A549 (cell line): ENCODE measurements around the gene NAPA. TPM values are rescaled to one million over a fixed set of nuclear protein-coding genes. Genes with fewer than 3 reads are reported as not detected.

Source experiments
- ATAC-seq, 2 experiments: fragments of 200-7000 bp in 1 of 2; fragments of >200 bp in 1 of 2; cut with Nextera tagmentation in 1 of 2; cut with Tn5 transposase in 1 of 2; 3 replicates each; pipeline versions ENCODE4 v1.8.0 to v1.9.1; 2018 to 2020; ENCODE audit warnings: mild to moderate bottlenecking in 1 of 2, moderate library complexity in 1 of 2
- CTCF ChIA-PET: fragments of 300-600 bp; sonication (Branson Sonifier 250); formaldehyde crosslinking; extraction: SDS; loops from one replicate; lab custom pipeline; 2021; ENCODE audit warnings: antibody characterized with exemption, inconsistent platforms; lab: Yijun Ruan, JAX
- POLR2A ChIA-PET: fragments of 350-600 bp; formaldehyde crosslinking; extraction: SDS; loops from one replicate; lab custom pipeline; 2021; ENCODE audit warnings: antibody characterized with exemption, inconsistent platforms; lab: Yijun Ruan, JAX
- DNase-seq, 2 experiments: peaks; one replicate each; pipeline versions ENCODE4 v3.0.0 to v3.0.0-alpha.2; 2011 to 2016; ENCODE audit warnings: low read depth in 1 of 2, low spot score in 1 of 2
- FAIRE-seq: peaks from 2 replicates; lab custom pipeline; 2011; peaks lifted over from hg19 to GRCh38; lab: Jason Lieb, UNC
- H3K27ac ChIP-seq, 2 experiments: fragments of >200 bp; sonication (Bioruptor Twin); formaldehyde crosslinking; 3 replicates each; pipeline ENCODE4 v1.5.1; 2016 to 2017
- H3K4me1 ChIP-seq: fragments of >200 bp; sonication (Bioruptor Twin); formaldehyde crosslinking; 3 replicates; pipeline ENCODE4 v1.6.1; 2016
- H3K4me2 ChIP-seq: fragments of >200 bp; sonication (Bioruptor Twin); formaldehyde crosslinking; 3 replicates; pipeline ENCODE4 v1.6.1; 2016
- H3K4me3 ChIP-seq: fragments of >200 bp; sonication (Bioruptor Twin); formaldehyde crosslinking; 3 replicates; pipeline ENCODE4 v1.5.1; 2016
- H3K9me3 ChIP-seq: fragments of >200 bp; sonication (Bioruptor Twin); formaldehyde crosslinking; 3 replicates; pipeline ENCODE4 v1.6.1; 2016
- EP300 ChIP-seq, 2 experiments: fragments of >200 bp; sonication (Bioruptor Twin); formaldehyde crosslinking; IDR thresholded peaks; 2 replicates in 1 of 2; 3 replicates in 1 of 2; pipeline ENCODE4 v1.6.1; 2016 to 2017
- FOSB ChIP-seq: fragments of 250-450 bp; sonication (Bioruptor Pico); IDR thresholded peaks from 2 replicates; pipeline ENCODE4 v1.5.0; 2020; ENCODE audit warnings: mild to moderate bottlenecking, moderate library complexity
- GATA3 ChIP-seq: IDR thresholded peaks from 2 replicates; pipeline ENCODE4 v1.6.1; 2012; ENCODE audit warnings: borderline replicate concordance
- HOXB13 ChIP-seq: fragments of 250-450 bp; sonication (Bioruptor Pico); IDR thresholded peaks from 2 replicates; pipeline ENCODE4 v1.5.0; 2020; ENCODE audit warnings: low read depth, mild to moderate bottlenecking, moderate library complexity
- JUNB ChIP-seq: fragments of >200 bp; sonication (Bioruptor Twin); formaldehyde crosslinking; IDR thresholded peaks from 2 replicates; pipeline ENCODE4 v1.6.1; 2016
- KDM1A ChIP-seq: fragments of 200-600 bp; sonication (generic); IDR thresholded peaks from 2 replicates; pipeline ENCODE4 v1.6.1; 2016; ENCODE audit warnings: low read depth, mild to moderate bottlenecking
- MAFK ChIP-seq: fragments of 450-650 bp; IDR thresholded peaks from 2 replicates; pipeline ENCODE4 v1.6.1; 2014; ENCODE audit not compliant: partially characterized antibody
- POLR2AphosphoS2 ChIP-seq: conservative IDR thresholded peaks from 2 replicates; pipeline ENCODE4 v1.6.1; 2012; ENCODE audit warnings: low read length, improper control_type of control experiment, inconsistent platforms
- RCOR1 ChIP-seq: fragments of 150-350 bp; IDR thresholded peaks from 2 replicates; pipeline ENCODE4 v1.6.1; 2014; ENCODE audit warnings: antibody characterized with exemption, low read length, low read depth
- RNF2 ChIP-seq: fragments of 200-600 bp; sonication (generic); IDR thresholded peaks from 2 replicates; pipeline ENCODE4 v1.6.1; 2016; ENCODE audit warnings: low read depth, mild to moderate bottlenecking, antibody characterized with exemption, moderate library complexity, borderline replicate concordance
- SMC3 ChIP-seq: fragments of >200 bp; sonication (Bioruptor Twin); formaldehyde crosslinking; IDR thresholded peaks from 3 replicates; pipeline ENCODE4 v1.6.1; 2018; ENCODE audit warnings: inconsistent platforms
- SREBF2 ChIP-seq: fragments of 450-650 bp; IDR thresholded peaks from 2 replicates; pipeline ENCODE4 v1.6.1; 2014; ENCODE audit warnings: mild to moderate bottlenecking, moderate library complexity
- TFCP2L1 ChIP-seq: fragments of 250-450 bp; sonication (Bioruptor Pico); IDR thresholded peaks from 2 replicates; pipeline ENCODE4 v1.5.0; 2021; ENCODE audit warnings: mild to moderate bottlenecking
- TP53 ChIP-seq: fragments of 250-450 bp; sonication (Bioruptor Pico); IDR thresholded peaks from 2 replicates; pipeline ENCODE4 v1.5.0; 2021; ENCODE audit warnings: mild to moderate bottlenecking, moderate library complexity
- WGBS: methylation state at CpG from one replicate; pipeline ENCODE4 v1.1.6; 2017; ENCODE audit errors: missing lambda C conversion rate; 5-methylcytosine and 5-hydroxymethylcytosine counted together
- polyA plus RNA-seq, 4 experiments: library from polyadenylated mRNA; depleted of rRNA in 3 of 4; stranded (reverse); fragments of >200 nt; fragmentation: RNase III in 1 of 4; extraction: RNeasy Plus Mini Kit Qiagen cat#74134 plus additional on column Dnase treatment in 1 of 4; gene quantifications; 2 replicates in 3 of 4; 3 replicates in 1 of 4; pipeline ENCODE4 v1.2.3, GENCODE V29; 2011 to 2017

NAPA gene
- polyA plus RNA-seq, 2 of the 4 experiments (the other 2 are of a cell fraction) = 69.6 to 101 TPM

DNA sequence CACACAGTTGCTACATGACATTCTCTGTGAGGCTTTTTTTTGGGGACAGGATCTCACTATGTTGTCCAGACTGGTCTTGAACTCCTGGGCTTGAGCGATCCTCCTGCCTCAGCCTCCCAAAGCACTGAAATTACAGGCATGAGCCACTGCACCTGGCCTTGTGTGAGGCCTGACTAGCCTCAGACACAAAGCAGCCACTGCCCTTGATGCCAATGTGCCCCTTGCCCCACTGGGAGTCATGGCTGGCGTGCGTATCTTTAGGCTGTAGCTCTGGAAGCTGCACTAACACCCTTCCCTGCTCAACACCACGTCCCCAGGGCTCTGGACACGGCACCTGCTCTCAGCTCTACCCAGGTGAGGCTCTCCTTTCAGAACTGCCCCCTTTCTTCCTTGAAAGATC lies 16.3 kb downstream of the NAPA start:
- FAIRE-seq (no peak), ATAC-seq (no peak), DNase-seq (no peak)
- TF ChIP-seq GATA3 = no peak
- no peak for TF ChIP-seq SREBF2
- TF ChIP-seq HOXB13 = no peak
- TF ChIP-seq RNF2 = no peak
- no peak for TF ChIP-seq EP300 (IDR thresholded peaks at IDR 0.05)
- ChIA-PET POLR2A (no interaction called here), CTCF (interaction anchor here (1.0 to 9.7 kb wide), 11 partner anchors 13 to 215 kb away, joined by 3 to 58 read pairs (median 6); partner anchors contain the start of genes EHD2, KPTN and NAPA)
- Histone ChIP-seq H3K9me3 (no peaks in the 10 kb centered on the region), H3K4me1 (no peaks in the 10 kb centered on the region), H3K27ac (no peak overlapping the region), H3K4me2 (no peak overlapping the region), H3K4me3 (no peak overlapping the region)
- 98% methylated on average over 5 of the region's 5 CpGs for WGBS

DNA sequence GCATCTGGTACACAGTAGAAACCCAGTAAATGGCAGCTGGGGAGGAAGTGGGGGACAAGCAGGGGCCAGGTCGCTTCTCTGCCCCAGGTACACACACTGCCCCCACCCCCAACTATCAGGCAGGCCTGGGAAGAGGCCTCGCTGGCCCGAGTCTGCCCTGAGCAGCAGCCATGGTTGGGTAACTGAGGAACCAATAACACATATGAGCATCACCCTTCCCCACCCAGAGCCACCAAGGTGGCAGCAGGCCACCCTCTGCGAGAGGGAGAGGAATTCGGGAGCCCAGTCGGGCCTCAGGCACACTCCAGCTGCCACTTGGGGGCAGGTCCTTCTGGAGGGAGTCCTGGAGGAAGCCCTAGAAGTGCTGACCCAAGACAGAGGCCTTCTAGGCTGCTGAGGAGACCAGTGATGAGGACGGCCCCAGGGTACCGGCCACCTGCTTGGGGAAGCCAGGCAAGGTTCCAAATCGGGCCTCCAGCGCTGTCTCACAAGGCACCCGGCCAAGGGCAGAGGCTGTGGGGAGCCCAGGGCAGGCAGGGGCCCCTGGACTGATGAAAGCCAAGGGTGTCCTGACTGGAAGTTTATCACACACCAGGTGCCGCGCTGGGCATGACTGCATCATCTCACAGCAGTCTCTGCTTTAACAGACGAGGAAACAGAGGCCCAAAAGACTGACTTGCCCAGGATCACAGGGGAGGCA lies 16.9 kb downstream of the NAPA start:
- DNase-seq = no peak
- FAIRE-seq = no peak
- no peak overlapping the region for H3K4me3 ChIP-seq
- no peaks in the 10 kb centered on the region for H3K4me1 ChIP-seq
- WGBS = 88% methylated on average over 13 of the region's 14 CpGs
- no peak overlapping the region for H3K4me2 ChIP-seq
- ChIA-PET CTCF (interaction anchor here (1.1 to 9.7 kb wide), 8 partner anchors 13 to 200 kb away, joined by 3 to 58 read pairs (median 22); partner anchors contain the start of genes KPTN and NAPA), POLR2A (no interaction called here)
- H3K9me3 ChIP-seq = no peaks in the 10 kb centered on the region
- no peak for ATAC-seq
- no peak overlapping the region for H3K27ac ChIP-seq
- TF ChIP-seq EP300 (IDR thresholded peaks at IDR 0.05) = no peak
- TF ChIP-seq KDM1A = no peak
- TF ChIP-seq FOSB (CRISPR knock-in tag) = no peak

DNA sequence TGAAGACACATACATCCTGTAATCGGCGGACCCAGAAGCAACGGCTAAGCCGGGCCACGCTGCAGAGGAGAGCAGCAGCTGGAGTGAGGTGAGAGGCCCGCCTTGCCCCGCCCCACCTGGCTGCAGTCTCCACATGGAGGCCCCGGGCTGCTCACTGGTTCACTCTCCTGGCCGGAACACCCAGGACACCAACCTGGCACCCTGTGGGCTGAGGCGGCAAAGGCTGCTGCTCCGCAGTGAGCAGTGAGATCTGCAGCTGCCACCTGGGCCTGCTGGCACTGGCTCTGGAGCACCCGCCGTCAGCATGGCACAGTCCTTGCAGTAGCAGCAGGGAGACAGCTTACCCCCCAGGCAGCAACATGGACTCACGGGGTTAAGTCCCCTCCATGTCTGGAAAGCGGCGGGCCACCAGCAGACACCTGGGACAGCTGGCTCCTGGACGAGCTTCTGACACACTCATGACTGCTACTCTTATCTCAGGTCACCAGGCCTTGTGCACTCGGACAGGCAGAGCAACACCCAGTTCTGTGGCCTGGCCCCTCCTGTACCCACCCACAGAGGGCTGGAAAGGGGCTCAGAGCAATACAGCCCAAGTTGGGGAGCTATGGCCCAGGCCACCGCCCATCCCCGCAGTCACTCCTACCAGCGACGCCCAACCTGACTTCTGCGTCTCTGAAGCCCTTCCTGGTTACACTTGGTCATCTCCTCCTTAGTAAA lies 17.7 kb downstream of the NAPA start:
- WGBS = 94% methylated on average over 21 of the region's 23 CpGs
- no peak overlapping the region for H3K4me2 ChIP-seq
- ChIA-PET CTCF (interaction anchor here (1.1 to 9.7 kb wide), 8 partner anchors 13 to 210 kb away, joined by 3 to 58 read pairs (median 22); partner anchors contain the start of genes KPTN and NAPA), POLR2A (interaction anchor here (0.5 kb wide), 1 partner anchor 34 kb away, joined by 6 read pairs; no protein-coding TSS in a partner anchor)
- no peak for FAIRE-seq
- H3K4me1 ChIP-seq = no peaks in the 10 kb centered on the region
- DNase-seq = no peak
- H3K27ac ChIP-seq = no peak overlapping the region
- ATAC-seq = no peak; a peak in 1 of 6 replicates
- no peaks in the 10 kb centered on the region for H3K9me3 ChIP-seq
- H3K4me3 ChIP-seq = no peak overlapping the region
- TF ChIP-seq SREBF2 (no peak), SMC3 (no peak), KDM1A (no peak), MAFK (no peak), TP53 (CRISPR knock-in tag) (no peak), TFCP2L1 (CRISPR knock-in tag) (no peak), GATA3 (no peak), POLR2AphosphoS2 (no peak), RCOR1 (no peak)
- TF ChIP-seq, all 56 proteins: peak for 0

DNA sequence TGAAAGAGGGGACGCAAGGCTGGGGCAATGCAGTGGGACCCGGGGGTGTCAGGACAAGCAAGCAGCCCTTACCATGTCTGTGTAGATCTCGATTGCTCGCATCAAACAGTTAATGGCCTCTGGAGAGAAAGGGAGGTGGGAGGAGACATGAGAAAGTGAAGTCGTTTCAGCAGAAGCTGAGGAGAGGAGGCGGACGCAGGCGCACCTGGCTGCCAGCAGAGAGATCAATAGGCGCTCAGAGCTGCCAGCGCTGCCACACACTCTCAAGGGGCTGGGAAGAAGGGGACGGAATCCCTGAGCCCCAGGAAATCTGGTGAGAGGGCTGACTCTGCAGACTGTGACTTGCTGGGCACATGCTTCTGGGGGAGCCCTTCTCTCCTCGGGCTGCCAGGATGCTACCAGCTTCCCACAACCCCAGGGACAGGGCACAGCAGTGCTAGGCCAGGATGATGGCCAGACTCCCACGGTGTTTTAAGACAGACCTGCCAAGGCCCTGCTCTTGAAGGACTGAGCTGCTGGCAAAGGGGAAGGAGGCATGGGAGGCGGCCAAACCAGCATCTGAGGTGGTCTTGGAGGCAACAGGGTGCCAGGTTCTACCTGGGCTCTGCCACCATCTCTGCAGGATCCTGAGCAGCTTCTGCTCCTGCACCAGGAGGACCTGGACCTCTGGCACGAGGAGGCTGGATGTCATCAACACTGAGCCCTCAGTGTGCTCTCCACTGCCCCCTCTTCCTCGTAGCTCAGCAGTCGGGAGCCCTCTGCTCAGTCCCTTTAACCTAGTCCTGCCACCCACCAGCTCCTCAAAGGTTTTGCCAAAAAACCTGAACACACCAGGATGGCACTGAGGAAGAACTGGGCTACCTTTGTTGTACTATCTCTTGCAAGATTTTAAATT lies 19.1 kb downstream of the NAPA start:
- ChIA-PET CTCF (interaction anchor here (0.8 to 9.7 kb wide), 10 partner anchors 9 to 294 kb away, joined by 3 to 58 read pairs (median 6); partner anchors contain the start of genes KPTN and NAPA), POLR2A (no interaction called here)
- FAIRE-seq (no peak), DNase-seq (no peak), ATAC-seq (no peak)
- no peaks in the 10 kb centered on the region for H3K9me3 ChIP-seq
- H3K27ac ChIP-seq = no peak overlapping the region
- H3K4me1 ChIP-seq = no peaks in the 10 kb centered on the region
- WGBS = 86% methylated on average over 16 of the region's 17 CpGs
- H3K4me2 ChIP-seq = no peak overlapping the region
- TF ChIP-seq JUNB = no peak
- H3K4me3 ChIP-seq = no peak overlapping the region
